Coronary artery (tissue), 2 donors: ENCODE measurements around the gene DNAI2.

Source experiments
- DNase-seq: peaks from one replicate; pipeline ENCODE4 v3.0.0-alpha.2; 2017; ENCODE audit warnings: low spot score
- H3K27ac ChIP-seq, 2 donors: fragments of 200-600 bp; sonication (generic); one replicate each; pipeline ENCODE4 v1.5.1; 2016 to 2019
- H3K4me3 ChIP-seq: fragments of 200-600 bp; sonication (generic); 2 replicates; pipeline ENCODE4 v1.5.1; 2016; ENCODE audit warnings: mild to moderate bottlenecking, moderate library complexity
- CTCF ChIP-seq: fragments of 200-600 bp; sonication (generic); IDR thresholded peaks from one replicate; pipeline ENCODE4 v1.5.1; 2019; ENCODE audit warnings: antibody characterized with exemption

Gene DNAI2

GRCh38 chr17:74329378-74329777 is 55.3 kb downstream of the DNAI2 start:
- no peak overlapping the region for H3K27ac ChIP-seq
- TF ChIP-seq CTCF: no peak
- no peak overlapping the region for H3K4me3 ChIP-seq
- no peak for DNase-seq

- DNase-seq: no peak
- Histone ChIP-seq H3K27ac (no peak overlapping the region), H3K4me3 (no peak overlapping the region)
- no peak for TF ChIP-seq CTCF
Measured at GRCh38 chr17:74330446-74330845, 56.4 kb downstream of the DNAI2 start.

GRCh38 chr17:74332017-74332650 is 58.1 kb downstream of the DNAI2 start:
- Histone ChIP-seq H3K4me3 (no peak overlapping the region), H3K27ac (no peak overlapping the region)
- no peak for TF ChIP-seq CTCF
- no peak for DNase-seq

GRCh38 chr17:74332763-74333283 is 58.8 kb downstream of the DNAI2 start:
- no peak overlapping the region for H3K27ac ChIP-seq
- TF ChIP-seq CTCF: no peak
- no peak overlapping the region for H3K4me3 ChIP-seq
- no peak for DNase-seq

- no peak for DNase-seq
- no peak overlapping the region for H3K27ac ChIP-seq
- H3K4me3 ChIP-seq: no peak overlapping the region
- TF ChIP-seq CTCF: no peak
Measured at GRCh38 chr17:74334393-74335039, 60.5 kb downstream of the DNAI2 start.

- DNase-seq: no peak
- TF ChIP-seq CTCF: no peak
Measured at GRCh38 chr17:74335529-74336062, 61.6 kb downstream of the DNAI2 start.

GRCh38 chr17:74336307-74336706 is 62.3 kb downstream of the DNAI2 start:
- Histone ChIP-seq H3K27ac (no peak overlapping the region), H3K4me3 (no peak overlapping the region)
- DNase-seq: no peak
- no peak for TF ChIP-seq CTCF

More at GRCh38 chr17:74335529-74336062, 61.6 kb downstream of the DNAI2 start:
- Histone ChIP-seq H3K4me3 (no peak overlapping the region), H3K27ac (no peak overlapping the region)
